NCI-H1105 (cell line): ENCODE data around the gene CXCL12.

Source experiments
- DNase-seq: peaks from one replicate; lab custom pipeline; 2025; lab: John Stamatoyannopoulos, UW

CXCL12 gene

GRCh38 chr10:44399659-44400451 is 15.0 kb upstream of the CXCL12 start:
- no peak for DNase-seq

- no peak for DNase-seq
Measured at GRCh38 chr10:44398747-44399658, 14.1 kb upstream of the CXCL12 start.

- no peak for DNase-seq
Measured at GRCh38 chr10:44398271-44398670, 13.4 kb upstream of the CXCL12 start.

GRCh38 chr10:44397476-44398225 is 12.8 kb upstream of the CXCL12 start:
- DNase-seq = no peak

- DNase-seq = no peak
Measured at GRCh38 chr10:44396671-44397191, 11.8 kb upstream of the CXCL12 start.

GRCh38 chr10:44395902-44396670 is 11.2 kb upstream of the CXCL12 start:
- DNase-seq = no peak

GRCh38 chr10:44395396-44395795 is 10.5 kb upstream of the CXCL12 start:
- no peak for DNase-seq

- no peak for DNase-seq
Measured at GRCh38 chr10:44394696-44395381, 9.9 kb upstream of the CXCL12 start.

GRCh38 chr10:44393834-44394547 is 9.1 kb upstream of the CXCL12 start:
- no peak for DNase-seq

GRCh38 chr10:44393051-44393630 is 8.2 kb upstream of the CXCL12 start:
- DNase-seq = no peak

- no peak for DNase-seq
Measured at GRCh38 chr10:44392420-44392819, 7.5 kb upstream of the CXCL12 start.

GRCh38 chr10:44391981-44392380 is 7.1 kb upstream of the CXCL12 start:
- no peak for DNase-seq

- DNase-seq = no peak
Measured at GRCh38 chr10:44390585-44391072, 5.7 kb upstream of the CXCL12 start.

- DNase-seq = no peak
Measured at GRCh38 chr10:44389556-44389955, 4.7 kb upstream of the CXCL12 start.

- DNase-seq = no peak
Measured at GRCh38 chr10:44389150-44389549, 4.3 kb upstream of the CXCL12 start.

- DNase-seq = no peak
Measured at GRCh38 chr10:44388641-44389040, 3.7 kb upstream of the CXCL12 start.

GRCh38 chr10:44387853-44388251 is 3.0 kb upstream of the CXCL12 start:
- no peak for DNase-seq

- DNase-seq = no peak
Measured at GRCh38 chr10:44386546-44387052, 1.7 kb upstream of the CXCL12 start.

- DNase-seq = no peak
Measured at GRCh38 chr10:44385696-44386441, 972 bp upstream of the CXCL12 start.
